ENCODE data around the gene MOGAT2.
"Not testable (repeated sequence)": the region's sequence is repeated elsewhere in the genome, so short reads cannot be mapped to it uniquely, and the experiment has no call there.

MOGAT2 gene

GRCh38 chr11:75719340-75720239 is 2.0 kb downstream of the MOGAT2 start:
- FAIRE-seq, result no peak
- DNase-seq (ENCODE audit: low spot score), result no peak

DNA sequence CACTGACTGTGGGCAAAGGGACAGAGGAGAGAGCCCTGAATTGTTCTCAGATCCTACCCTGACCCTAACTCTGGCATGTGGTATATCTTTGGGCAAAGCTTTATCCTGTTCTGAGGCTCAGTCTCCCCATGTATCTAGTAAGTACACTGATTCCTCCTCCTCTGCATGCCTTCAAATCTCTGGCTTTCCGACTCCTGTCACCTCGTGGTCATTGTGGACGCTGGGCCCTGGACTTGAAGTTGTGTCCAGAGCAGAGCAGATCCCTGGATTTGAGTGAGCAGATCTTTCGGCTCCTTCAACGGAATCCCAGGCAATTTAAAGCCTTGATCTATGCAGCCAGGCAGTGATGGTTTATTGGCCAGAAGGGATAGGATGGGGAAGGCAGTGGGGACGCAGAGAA is 3.0 kb downstream of the MOGAT2 start:
- no peak for FAIRE-seq
- DNase-seq (ENCODE audit: low spot score), result no peak

DNA sequence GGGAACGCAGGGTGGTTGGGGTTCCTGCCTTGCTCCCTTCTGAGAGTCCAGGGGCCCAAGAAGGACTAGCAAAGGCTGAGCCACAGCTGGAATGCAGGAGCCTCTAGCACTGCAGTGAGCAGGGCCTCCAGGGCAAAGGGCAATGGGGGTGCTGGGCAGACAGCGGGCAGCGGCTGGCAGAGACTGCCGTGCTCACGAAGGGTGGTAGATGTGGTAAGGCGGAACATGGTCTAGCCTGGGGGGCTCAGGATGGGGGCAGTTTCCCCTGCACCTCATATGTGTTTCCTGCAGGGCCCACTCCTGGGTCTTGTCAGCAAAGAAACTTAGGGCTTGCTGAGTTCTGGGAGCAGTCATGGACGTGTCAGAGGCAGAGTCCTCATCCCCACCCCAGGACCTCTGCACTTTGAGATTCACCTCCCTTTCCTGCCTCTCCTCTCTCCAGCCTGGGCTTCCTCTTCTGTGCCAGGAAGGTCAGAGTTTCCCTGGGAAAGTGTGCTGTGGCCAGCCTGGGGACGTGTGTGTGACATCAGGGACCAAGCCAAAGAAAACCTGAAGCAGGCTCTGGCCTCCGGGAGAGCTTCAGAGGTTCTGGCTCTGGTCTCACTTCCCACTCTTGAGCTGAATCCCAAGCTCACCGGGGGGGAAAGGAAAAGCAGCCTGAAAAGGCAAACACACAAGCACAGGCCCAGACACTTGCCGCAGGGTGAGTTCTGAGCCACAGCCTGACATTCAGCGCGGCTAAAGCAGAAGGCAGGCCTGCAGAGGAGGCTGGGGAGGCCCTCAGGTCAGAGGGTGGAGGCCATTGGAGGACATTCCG is 4.4 kb downstream of the MOGAT2 start:
- DNase-seq (ENCODE audit: low spot score) (no peak), FAIRE-seq (no peak)

GRCh38 chr11:75722669-75723042 is 5.0 kb downstream of the MOGAT2 start:
- no peak for FAIRE-seq
- no peak for DNase-seq (ENCODE audit: low spot score)

- FAIRE-seq (no peak), DNase-seq (ENCODE audit: low spot score) (no peak)
Measured at GRCh38 chr11:75725547-75726320, 8.1 kb downstream of the MOGAT2 start.

- DNase-seq (ENCODE audit: low spot score) (no peak), FAIRE-seq (no peak)
Measured at GRCh38 chr11:75728992-75729391, 11.4 kb downstream of the MOGAT2 start.

GRCh38 chr11:75731095-75731494 is 13.5 kb downstream of the MOGAT2 start:
- FAIRE-seq (no peak), DNase-seq (ENCODE audit: low spot score) (no peak)

GRCh38 chr11:75733071-75733430 is 15.4 kb downstream of the MOGAT2 start:
- DNase-seq (ENCODE audit: low spot score) (no peak), FAIRE-seq (no peak)

DNA sequence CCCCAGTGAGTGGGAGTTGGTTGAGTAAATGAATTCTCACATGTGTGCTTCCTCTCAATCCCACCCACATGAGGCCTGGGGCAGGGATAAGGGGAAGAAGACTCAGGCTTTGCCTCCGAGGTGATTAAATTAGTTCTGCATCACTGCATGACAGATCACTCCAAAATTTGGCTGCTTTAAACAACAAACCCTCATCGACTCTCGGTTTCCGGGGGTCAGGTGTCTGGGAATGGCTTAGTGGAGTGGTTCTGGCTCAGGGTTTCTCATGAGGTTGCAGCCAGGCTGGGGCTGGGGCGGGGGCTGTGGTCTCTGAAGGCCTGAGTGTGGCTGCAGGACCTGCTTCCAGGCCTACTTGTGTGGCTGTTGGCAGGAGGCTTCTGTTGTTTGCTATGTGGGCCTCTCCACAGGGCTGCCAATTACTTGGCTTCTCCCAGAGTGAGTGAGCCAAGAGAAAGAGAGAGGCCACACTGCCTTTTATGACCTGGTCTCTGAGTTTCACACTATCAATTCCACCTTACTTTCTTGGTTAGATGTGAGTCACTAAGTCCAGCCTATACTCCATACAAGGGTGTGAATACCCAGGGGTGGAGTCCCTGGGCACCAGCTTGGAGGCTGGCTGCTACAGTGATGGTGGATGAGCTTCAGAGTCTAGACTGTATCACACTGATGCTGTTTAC is 15.9 kb downstream of the MOGAT2 start:
- no peak for DNase-seq (ENCODE audit: low spot score)
- FAIRE-seq, result no peak

DNA sequence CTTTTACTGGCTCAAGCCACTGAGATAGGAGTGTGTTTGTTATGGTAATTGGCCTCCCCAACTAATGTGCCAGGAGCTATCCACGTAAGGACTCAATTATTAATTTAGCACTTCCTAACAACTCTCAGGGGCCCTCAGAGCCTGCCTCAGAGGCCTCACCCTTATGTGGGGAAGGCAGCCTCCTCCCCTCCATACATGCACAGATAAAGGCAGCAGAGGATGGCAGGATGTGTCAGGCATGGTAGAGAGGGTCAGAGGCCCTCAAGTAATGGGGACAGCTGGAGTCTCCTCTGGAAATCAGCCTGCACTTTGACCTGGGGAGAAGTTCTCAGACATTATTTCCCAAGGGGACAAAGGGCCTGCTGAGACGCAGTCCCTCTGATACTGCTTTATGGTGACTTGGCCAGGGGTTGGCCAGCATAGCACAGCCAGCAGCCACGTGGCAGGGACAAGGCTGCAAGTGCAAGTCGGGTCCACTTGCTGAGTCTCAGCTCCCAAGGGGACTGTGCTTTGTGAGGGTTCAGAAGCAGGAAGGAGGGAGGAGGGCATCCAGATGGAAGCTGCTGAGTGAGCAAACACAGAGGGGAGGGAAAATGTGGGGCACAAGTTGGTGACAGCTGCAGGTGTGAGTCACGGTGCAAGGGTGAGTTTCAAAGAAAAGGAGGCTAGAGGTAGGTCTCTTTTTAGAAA is 17.0 kb downstream of the MOGAT2 start:
- DNase-seq (ENCODE audit: low spot score) (no peak), FAIRE-seq (no peak)

DNA sequence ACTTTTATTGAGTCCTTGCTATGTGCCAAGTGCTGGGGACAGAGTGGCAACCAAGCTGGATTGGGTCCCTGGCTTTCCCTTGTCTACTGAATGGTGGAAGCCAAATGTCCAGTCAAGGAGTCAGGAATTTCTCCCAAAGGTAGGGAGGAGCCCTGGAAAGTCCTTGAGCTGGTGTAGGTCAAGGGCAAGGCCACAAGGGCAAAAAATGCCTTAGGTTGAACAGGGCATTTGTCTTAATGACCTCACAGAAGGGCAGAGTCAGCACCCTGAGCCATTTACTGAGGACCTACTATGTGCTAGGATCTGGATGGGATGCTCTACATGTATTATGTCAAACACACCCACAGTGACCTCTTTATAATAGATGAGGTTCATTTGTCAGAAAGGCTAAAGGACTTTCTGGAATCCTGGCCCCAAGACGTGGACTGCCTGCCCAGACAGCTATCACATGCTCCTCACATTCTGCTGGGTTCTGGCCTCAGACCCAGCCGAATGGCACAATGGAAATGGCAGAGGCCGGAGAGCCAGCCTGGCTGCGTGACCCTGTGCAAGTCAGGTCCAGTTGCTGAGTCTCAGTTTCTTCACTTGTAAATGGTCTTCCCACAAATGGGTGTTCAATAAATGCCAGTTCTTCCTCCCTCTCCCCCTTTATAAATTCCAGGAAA is 17.7 kb downstream of the MOGAT2 start:
- no peak for DNase-seq (ENCODE audit: low spot score)
- no peak for FAIRE-seq

DNA sequence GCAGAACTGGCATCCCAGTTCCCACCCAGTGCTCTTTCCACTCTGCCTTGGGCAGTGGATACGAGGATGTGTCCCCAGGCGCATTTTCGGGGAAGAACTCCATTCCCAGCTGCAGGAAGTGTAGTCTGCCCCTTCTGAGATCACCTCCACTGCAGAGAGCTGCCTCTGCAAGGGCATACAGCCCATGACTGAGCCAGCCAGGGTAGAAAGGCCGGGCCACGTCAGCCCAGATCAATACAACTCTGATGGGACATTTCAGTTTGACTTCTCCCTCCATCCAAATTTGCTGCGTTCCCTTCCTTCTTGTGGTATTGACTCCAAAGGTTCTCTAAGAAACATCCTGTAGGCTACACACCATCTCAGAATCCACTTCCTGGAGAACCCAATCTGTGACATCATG is 19.7 kb downstream of the MOGAT2 start:
- DNase-seq (ENCODE audit: low spot score) (no peak), FAIRE-seq (no peak)

DNA sequence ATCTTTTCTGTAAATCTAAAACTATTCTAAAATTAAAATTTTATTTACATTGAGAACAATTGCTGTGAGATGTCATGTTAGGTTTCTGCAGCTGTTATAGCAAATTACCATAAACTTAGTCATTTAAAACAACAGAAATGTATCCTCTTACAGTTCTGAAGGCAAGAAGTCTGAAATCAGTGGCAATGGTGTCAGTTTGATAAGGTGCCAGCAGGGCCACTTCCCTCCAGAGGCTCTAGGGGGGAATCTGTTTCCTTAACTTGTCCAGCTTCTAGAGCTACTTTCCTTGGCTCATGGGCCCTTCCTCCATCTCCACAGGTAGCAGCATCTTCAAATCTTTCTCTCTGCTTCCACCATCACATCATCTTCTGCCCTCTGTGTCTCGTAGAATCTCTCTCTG is 23.0 kb downstream of the MOGAT2 start:
- DNase-seq (ENCODE audit: low spot score), result no peak
- FAIRE-seq, result no peak

- not testable (repeated sequence) for FAIRE-seq; DNase-seq (ENCODE audit: low spot score)
Measured at GRCh38 chr11:75743159-75743558, 25.5 kb downstream of the MOGAT2 start.

DNA sequence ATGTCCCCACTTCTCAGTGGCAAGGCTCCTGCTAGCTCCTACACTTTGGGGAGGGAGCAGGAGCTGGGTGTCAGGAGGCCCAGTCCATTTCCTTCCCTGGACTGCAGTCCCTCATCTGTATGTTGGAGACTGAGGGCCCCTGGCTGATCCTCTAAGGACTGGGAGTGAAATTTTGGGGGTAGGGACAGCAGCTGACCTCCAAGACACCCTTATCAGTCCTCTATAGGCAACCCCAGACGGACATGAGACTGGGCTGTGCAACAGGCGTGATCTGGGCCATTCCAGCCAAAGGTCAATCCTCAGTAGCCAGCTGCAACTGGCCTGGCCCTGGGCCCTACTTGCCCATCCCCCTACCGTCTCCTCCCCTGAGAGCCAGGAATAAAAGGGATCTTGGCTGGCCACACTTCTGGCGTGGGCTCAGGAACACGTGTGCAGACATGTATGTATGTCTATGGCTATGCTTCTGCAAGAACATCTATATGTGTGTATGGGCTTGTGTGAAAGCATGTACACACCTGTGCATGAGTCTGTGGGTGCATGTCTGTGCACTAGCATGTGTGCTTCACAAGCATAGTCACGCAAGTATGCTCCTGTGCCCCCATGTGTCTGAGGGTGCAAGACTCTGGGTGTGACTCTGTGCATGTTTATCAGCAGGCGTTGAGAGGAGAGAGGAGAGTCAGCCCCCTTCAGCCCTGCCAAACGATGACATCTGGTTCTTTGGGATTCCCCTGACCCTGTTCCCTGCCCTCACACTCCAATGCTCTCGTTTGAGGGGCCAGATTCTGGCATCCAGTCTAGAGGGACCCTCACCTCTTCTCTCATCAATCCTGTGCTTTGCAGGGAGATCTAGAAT is 26.3 kb downstream of the MOGAT2 start:
- FAIRE-seq, result no peak
- DNase-seq (ENCODE audit: low spot score), result no peak

- FAIRE-seq (no peak), DNase-seq (ENCODE audit: low spot score) (no peak)
Measured at GRCh38 chr11:75745807-75746206, 28.2 kb downstream of the MOGAT2 start.

GRCh38 chr11:75748729-75749273 is 31.2 kb downstream of the MOGAT2 start:
- DNase-seq (ENCODE audit: low spot score); FAIRE-seq: not testable (repeated sequence)

DNA sequence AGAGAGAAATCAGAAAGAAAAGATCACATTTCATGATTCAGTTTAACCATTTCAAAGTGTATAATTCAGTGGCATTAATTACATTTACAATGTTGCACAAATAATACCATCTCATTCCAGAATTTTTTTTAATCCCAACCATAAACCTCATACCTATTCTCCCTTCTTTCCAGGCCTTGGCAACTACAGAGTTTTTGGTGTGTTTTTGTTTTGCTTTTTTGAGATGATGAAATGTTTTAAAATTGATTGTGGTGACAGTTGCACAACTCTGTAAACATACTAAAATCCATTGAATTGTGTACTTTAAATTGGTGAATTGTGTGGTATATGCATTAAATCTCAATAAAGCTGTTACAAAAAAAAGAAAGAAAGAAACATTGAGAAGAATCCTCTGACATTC is 37.3 kb downstream of the MOGAT2 start:
- DNase-seq (ENCODE audit: low spot score); FAIRE-seq: not testable (repeated sequence)

- FAIRE-seq (no peak), DNase-seq (ENCODE audit: low spot score) (no peak)
Measured at GRCh38 chr11:75757651-75758050, 40.0 kb downstream of the MOGAT2 start.

Measured in urothelium cell line (cell line).